AG09309 (cell line): ENCODE data around the gene ZNF429.
"Not testable (repeated sequence)": the region's sequence is repeated elsewhere in the genome, so short reads cannot be mapped to it uniquely, and the experiment has no call there.

ENCODE experiments used
- DNase-seq: peaks from one replicate; pipeline ENCODE4 v3.0.0-alpha.2; 2010; ENCODE audit warnings: low read depth
- H3K4me3 ChIP-seq: 2 replicates; pipeline ENCODE4 v1.5.1; 2011; ENCODE audit warnings: mild to moderate bottlenecking, low read depth, low read length, moderate library complexity; ENCODE audit not compliant: control insufficient read depth
- CTCF ChIP-seq: IDR thresholded peaks from 2 replicates; pipeline ENCODE4 v1.5.1; 2011; ENCODE audit warnings: mild to moderate bottlenecking, low read depth, low read length, inconsistent platforms; ENCODE audit not compliant: insufficient read depth, control insufficient read depth; ENCODE audit errors: missing control alignments

ZNF429 gene

DNA sequence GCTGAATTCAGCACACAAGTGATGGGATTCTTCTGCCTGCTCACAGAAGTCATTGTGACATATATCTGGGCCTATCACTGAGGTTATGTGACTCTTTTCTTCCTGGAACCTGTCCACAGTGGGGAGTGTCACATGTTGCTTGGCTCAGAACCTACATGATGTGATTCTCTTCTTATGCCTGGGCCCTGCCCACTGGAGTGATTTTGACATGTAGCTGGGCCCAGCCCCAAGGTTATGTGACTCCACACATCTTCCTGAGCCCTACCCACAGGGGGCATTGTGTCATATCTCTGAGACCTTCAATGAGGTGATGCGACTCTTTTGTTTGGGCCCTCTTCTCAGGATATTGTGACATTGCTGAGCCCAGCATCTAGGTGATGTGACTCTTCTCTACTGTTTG is 17.4 kb upstream of the ZNF429 start:
- no peak overlapping the region for H3K4me3 ChIP-seq
- no peak for DNase-seq
- TF ChIP-seq CTCF, result no peak

DNA sequence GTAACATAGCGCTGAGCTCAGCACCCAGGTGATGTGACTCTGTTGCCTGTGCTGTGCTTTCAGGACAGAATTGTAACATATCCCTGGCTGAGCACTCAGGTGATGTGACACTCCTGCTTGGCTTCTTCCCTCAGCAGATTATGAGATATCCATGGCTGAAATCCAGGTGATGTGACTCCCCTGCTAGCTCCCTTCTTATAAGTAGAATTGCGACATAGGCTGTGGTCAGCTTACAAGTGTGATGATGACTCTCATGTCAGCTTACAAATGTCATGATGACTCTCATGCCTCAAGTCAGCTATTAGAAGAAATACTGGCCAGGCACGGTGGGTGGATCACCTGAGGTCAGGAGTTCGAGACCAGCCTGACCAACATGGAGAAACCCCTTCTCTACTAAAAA is 14.3 kb upstream of the ZNF429 start:
- H3K4me3 ChIP-seq, result no peak overlapping the region
- DNase-seq, result no peak
- no peak for TF ChIP-seq CTCF

DNA sequence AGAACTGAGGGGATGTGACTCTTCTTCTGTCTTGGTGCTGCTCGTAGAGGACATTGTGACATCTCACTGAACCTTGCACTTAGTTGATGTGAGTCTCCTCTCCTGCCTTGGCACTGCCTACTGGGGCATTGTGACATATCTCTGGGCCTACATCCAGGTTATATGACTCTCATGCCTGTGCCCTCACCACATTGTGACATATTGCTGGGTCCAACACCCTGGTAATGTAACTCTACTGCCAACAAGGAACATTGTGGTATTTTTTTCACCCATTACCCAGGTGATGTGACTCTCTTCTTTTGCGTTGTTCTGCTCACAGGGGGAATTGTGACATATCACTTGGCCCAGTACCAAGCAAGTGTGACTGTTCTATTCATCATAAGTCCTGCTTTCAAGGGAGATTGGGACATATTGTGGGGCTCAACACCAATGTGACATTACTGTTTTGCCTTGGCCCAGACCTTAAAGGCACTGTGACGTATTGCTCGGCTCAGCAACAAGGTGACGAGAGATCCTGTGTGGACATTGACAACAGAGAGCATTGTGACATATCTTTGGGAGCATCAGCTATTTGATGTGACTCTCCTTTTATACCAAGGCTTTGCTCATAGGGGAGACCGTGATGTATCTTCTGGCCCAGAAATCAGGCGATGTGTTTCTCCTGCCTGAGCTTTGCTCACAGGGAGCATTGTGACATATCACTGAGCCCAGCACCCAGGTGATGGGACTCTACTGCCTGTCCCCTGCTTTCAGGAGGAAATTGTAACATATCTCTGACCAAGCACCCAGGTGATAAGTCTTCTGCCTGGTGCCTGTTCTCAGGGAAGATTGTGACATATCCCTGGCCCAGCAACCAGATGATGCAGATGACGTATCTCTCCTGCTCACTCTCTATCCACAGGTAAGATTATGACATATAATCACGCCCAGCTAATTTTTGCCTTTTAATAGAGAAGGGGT is 12.2 kb upstream of the ZNF429 start:
- no peak for DNase-seq
- no peak overlapping the region for H3K4me3 ChIP-seq
- no peak for TF ChIP-seq CTCF

GRCh38 chr19:21496876-21497275 is 8.5 kb upstream of the ZNF429 start:
- no peak overlapping the region for H3K4me3 ChIP-seq
- no peak for TF ChIP-seq CTCF
- DNase-seq, result no peak

DNA sequence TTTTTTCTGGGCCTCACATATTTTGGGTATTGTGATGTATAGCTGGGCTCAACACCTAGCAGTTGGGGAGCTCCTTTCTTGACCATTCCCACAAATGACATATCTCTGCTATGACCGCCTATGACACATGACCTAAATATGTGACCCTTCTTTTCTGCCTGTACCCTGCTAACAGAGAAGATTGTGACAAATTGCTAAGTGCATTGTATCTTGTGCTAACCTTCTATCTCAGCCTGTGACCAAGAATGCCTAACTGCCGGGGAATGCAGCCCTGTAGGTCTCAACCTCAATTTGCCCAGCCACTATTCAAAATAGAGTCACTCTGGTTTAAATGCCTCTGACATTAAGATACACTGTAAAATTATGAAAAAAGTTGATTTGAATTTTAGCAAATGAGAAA is 6.8 kb upstream of the ZNF429 start:
- no peak for DNase-seq
- no peak for TF ChIP-seq CTCF

GRCh38 chr19:21508198-21508597 is 2.8 kb downstream of the ZNF429 start:
- no peak for DNase-seq
- no peak overlapping the region for H3K4me3 ChIP-seq
- no peak for TF ChIP-seq CTCF

More for the DNA sequence above, 6.8 kb upstream of the ZNF429 start:
- H3K4me3 ChIP-seq, result no peak overlapping the region

GRCh38 chr19:21511058-21511457 is 5.7 kb downstream of the ZNF429 start:
- DNase-seq, result not testable (repeated sequence)

GRCh38 chr19:21512609-21513008 is 7.2 kb downstream of the ZNF429 start:
- not testable (repeated sequence) for DNase-seq, H3K4me3 ChIP-seq

More at GRCh38 chr19:21511058-21511457, 5.7 kb downstream of the ZNF429 start:
- H3K4me3 ChIP-seq, result not testable (repeated sequence)
